ENCODE results near the gene HLA-DQA1. TPM values are rescaled to one million over a fixed set of nuclear protein-coding genes. Genes with fewer than 3 reads are reported as not detected.

The HLA-DQA1 gene
- total and polyA plus RNA-seq, 9 of the 15 experiments (the other 6 are each of a cell fraction or from before 2014, with no cell fraction given): 0.04 to 0.49 TPM; not detected in 7

DNA sequence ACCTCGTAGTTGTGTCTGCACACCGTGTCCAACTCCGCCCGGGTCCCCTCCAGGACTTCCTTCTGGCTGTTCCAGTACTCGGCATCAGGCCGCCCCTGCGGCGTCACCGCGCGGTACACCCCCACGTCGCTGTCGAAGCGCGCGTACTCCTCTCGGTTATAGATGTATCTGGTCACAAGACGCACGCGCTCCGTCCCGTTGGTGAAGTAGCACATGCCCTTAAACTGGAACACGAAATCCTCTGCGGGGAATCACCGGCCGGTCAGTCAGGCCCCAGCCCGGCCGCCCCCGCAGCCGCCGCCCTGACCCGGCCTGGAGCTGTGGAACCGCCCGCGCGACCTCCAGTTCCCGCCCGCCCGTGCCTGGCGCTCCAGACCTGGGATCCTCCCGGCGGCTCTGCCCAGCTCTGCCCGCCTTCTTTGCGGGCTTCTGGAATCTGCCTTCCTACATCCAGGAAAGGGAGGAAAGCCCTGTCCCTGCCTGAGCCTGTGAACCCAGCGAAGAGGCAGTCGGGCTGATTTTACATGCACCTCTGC, 27.7 kb downstream of the HLA-DQA1 start (continued):
- TF ChIP-seq ETV1 (tag; conservative IDR thresholded peaks at IDR 0.05; ENCODE audit: low read depth) (no peak), ZNF436 (CRISPR knock-in tag; IDR thresholded peaks at IDR 0.05) (no peak), KDM2B (CRISPR knock-in tag; IDR thresholded peaks at IDR 0.05) (no peak), ZNF134 (CRISPR knock-in tag; conservative IDR thresholded peaks at IDR 0.05) (no peak), ASH1L (IDR thresholded peaks at IDR 0.05; ENCODE audit: borderline replicate concordance, low read depth, partially characterized antibody) (no peak), ZNF184 (CRISPR knock-in tag; IDR thresholded peaks at IDR 0.05) (no peak), CHD2 (IDR thresholded peaks at IDR 0.05; ENCODE audit: low read depth, low read length) (no peak), CBFA2T3 (IDR thresholded peaks at IDR 0.05) (no peak)

DNA sequence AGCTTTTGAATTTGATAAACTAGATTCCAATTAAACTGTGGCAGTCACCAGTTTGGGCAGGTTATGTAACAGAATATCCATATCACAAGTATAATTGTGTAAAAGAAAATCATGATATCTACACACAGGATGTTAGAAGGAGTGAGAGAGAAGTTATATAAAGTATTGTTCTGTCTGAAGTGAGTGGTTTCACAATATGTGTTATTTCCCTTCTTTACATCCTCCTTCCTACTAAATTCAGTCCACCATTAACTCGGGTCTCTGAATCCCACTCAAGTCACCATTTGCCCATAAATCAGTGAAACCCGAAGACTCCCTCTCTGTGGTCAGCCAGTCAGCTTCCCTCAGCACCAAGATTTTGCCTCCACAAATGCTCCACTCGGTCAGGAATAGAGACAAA, 28.5 kb downstream of the HLA-DQA1 start:
- FAIRE-seq (no peak), ATAC-seq (no peak), DNase-seq (ENCODE audit: extremely low read depth in 1 of 4, low spot score in 3 of 4) (no peak)
- Histone ChIP-seq H2AFZ (ENCODE audit: low read depth, low read length) (no peak overlapping the region), H3K4me2 (ENCODE audit: insufficient read depth, low read length) (no peak overlapping the region), H3K36me3 (ENCODE audit: control insufficient read depth, insufficient read depth, low read length) (no peaks in the 10 kb centered on the region), H3K4me1 (replicated peaks in 1 of 2; ENCODE audit: control insufficient read depth in 2 of 2, insufficient read depth in 2 of 2, low read length in 2 of 2) (no peaks in the 10 kb centered on the region), H4K20me1 (replicated peaks; ENCODE audit: control insufficient read depth, insufficient read depth, low read length) (no peaks in the 10 kb centered on the region), H3K27ac (ENCODE audit: extremely low read depth, low read depth, low read length) (no peak overlapping the region), H3K9me3 (replicated peaks; ENCODE audit: control insufficient read depth, insufficient read depth, low read depth, low read length) (no peaks in the 10 kb centered on the region), H3K9ac (ENCODE audit: insufficient read depth in 1 of 2, low read depth in 2 of 2, low read length in 2 of 2) (no peak overlapping the region), H3K79me2 (ENCODE audit: control insufficient read depth, insufficient read depth, low read length) (no peaks in the 10 kb centered on the region), H3K4me3 (no peak overlapping the region), H3K9me1 (ENCODE audit: control insufficient read depth, insufficient read depth, low read length) (no peaks in the 10 kb centered on the region), H3K27me3 (ENCODE audit: control insufficient read depth in 2 of 2, insufficient read depth in 2 of 2, low read length in 2 of 2) (no peaks in the 10 kb centered on the region)
- 0% methylated on average over 2 of the region's 3 CpGs for WGBS (ENCODE audit: insufficient coverage, low coverage, missing lambda C conversion rate)
- intact Hi-C loops (cut with micrococcal nuclease): no loop called here
- in situ Hi-C loops (cut with MboI): no loop called here
- BruUV-seq (replicated peaks): no TSS peak
- POLR2A ChIA-PET: no interaction called here
- CTCF ChIA-PET (ENCODE audit: low intra/inter-chr PET ratio): no interaction called here
- TF ChIP-seq ZBTB8A (IDR thresholded peaks at IDR 0.05; ENCODE audit: partially characterized antibody) (no peak), MTA2 (IDR thresholded peaks at IDR 0.05; ENCODE audit: low read depth) (no peak), NONO (IDR thresholded peaks at IDR 0.05; ENCODE audit: low read depth in 2 of 2, low read length in 1 of 2) (no peak), NR4A1 (CRISPR knock-in tag; IDR thresholded peaks at IDR 0.05) (no peak), NR4A1 (tag; IDR thresholded peaks at IDR 0.05) (no peak), KLF13 (tag; IDR thresholded peaks at IDR 0.05; ENCODE audit: borderline replicate concordance, low read depth) (no peak), POLR2AphosphoS5 (IDR thresholded peaks at IDR 0.05; ENCODE audit: control insufficient read depth, insufficient read depth, low read depth, low read length) (no peak)
- TF ChIP-seq, protein P1, sequence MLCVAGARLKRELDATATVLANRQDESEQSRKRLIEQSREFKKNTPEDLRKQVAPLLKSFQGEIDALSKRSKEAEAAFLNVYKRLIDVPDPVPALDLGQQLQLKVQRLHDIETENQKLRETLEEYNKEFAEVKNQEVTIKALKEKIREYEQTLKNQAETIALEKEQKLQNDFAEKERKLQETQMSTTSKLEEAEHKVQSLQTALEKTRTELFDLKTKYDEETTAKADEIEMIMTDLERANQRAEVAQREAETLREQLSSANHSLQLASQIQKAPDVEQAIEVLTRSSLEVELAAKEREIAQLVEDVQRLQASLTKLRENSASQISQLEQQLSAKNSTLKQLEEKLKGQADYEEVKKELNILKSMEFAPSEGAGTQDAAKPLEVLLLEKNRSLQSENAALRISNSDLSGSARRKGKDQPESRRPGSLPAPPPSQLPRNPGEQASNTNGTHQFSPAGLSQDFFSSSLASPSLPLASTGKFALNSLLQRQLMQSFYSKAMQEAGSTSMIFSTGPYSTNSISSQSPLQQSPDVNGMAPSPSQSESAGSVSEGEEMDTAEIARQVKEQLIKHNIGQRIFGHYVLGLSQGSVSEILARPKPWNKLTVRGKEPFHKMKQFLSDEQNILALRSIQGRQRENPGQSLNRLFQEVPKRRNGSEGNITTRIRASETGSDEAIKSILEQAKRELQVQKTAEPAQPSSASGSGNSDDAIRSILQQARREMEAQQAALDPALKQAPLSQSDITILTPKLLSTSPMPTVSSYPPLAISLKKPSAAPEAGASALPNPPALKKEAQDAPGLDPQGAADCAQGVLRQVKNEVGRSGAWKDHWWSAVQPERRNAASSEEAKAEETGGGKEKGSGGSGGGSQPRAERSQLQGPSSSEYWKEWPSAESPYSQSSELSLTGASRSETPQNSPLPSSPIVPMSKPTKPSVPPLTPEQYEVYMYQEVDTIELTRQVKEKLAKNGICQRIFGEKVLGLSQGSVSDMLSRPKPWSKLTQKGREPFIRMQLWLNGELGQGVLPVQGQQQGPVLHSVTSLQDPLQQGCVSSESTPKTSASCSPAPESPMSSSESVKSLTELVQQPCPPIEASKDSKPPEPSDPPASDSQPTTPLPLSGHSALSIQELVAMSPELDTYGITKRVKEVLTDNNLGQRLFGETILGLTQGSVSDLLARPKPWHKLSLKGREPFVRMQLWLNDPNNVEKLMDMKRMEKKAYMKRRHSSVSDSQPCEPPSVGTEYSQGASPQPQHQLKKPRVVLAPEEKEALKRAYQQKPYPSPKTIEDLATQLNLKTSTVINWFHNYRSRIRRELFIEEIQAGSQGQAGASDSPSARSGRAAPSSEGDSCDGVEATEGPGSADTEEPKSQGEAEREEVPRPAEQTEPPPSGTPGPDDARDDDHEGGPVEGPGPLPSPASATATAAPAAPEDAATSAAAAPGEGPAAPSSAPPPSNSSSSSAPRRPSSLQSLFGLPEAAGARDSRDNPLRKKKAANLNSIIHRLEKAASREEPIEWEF (CRISPR knock-in tag; IDR thresholded peaks at IDR 0.05): no peak
- TF ChIP-seq, protein P2, sequence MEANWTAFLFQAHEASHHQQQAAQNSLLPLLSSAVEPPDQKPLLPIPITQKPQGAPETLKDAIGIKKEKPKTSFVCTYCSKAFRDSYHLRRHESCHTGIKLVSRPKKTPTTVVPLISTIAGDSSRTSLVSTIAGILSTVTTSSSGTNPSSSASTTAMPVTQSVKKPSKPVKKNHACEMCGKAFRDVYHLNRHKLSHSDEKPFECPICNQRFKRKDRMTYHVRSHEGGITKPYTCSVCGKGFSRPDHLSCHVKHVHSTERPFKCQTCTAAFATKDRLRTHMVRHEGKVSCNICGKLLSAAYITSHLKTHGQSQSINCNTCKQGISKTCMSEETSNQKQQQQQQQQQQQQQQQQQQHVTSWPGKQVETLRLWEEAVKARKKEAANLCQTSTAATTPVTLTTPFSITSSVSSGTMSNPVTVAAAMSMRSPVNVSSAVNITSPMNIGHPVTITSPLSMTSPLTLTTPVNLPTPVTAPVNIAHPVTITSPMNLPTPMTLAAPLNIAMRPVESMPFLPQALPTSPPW (CRISPR knock-in tag; IDR thresholded peaks at IDR 0.05): no peak
